Activated CD4-positive, alpha-beta T cell treated with anti-CD3 and anti-CD28 coated beads, Interleukin-2, Interleukin-4, amounts not matched to agents 100 ng/mL and 50 ng/mL, durations not matched to agents 16 hours and 8 hours (primary cell): ENCODE measurements around the gene SPPL3.
A peak's percentile ranks its signal among the peaks of the same experiment; 100 is the strongest.

Experiments used
- DNase-seq: peaks from one replicate; pipeline ENCODE4 v3.0.0-alpha.2; 2020; ENCODE audit warnings: low spot score

The SPPL3 gene

DNA sequence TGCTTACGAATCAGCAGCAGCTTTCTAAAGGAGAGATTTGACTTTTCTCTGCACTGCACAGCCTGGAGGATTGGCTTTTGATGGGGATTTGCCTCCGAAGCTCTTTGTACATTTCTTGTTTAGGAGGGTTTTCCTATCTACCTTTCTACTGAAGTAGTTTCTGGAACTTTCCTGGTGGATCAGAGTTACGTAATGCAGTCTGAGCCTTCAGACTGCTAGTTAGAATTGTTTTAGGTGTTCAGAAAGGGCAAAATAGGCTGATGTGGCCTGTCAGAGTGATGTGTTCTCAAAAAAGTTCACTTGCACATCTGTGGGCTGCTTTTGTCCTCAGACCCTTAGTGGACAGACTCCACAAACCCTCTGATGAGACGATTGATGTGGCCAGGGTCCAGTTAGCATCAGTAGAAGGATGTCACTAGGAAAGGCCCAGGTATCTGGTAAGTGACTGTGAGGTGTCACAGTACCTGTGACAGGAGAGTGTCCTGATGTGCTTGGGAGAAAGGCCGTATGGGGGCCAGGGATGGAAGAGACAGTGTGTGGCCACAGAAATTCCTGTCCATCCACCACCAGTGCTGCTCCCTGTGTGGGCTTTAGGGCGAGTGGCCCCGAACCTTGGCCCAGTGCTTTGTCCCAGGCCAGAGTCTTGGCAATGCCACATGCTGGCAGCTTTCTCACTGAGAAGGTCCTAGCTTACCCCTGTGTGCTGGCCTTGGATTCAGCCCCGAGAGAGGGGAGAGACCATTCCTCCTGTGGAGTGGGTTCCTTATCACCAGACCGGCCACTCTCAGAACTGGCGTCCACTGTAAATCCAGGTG is 183.0 kb downstream of the SPPL3 start:
- no peak for DNase-seq

DNA sequence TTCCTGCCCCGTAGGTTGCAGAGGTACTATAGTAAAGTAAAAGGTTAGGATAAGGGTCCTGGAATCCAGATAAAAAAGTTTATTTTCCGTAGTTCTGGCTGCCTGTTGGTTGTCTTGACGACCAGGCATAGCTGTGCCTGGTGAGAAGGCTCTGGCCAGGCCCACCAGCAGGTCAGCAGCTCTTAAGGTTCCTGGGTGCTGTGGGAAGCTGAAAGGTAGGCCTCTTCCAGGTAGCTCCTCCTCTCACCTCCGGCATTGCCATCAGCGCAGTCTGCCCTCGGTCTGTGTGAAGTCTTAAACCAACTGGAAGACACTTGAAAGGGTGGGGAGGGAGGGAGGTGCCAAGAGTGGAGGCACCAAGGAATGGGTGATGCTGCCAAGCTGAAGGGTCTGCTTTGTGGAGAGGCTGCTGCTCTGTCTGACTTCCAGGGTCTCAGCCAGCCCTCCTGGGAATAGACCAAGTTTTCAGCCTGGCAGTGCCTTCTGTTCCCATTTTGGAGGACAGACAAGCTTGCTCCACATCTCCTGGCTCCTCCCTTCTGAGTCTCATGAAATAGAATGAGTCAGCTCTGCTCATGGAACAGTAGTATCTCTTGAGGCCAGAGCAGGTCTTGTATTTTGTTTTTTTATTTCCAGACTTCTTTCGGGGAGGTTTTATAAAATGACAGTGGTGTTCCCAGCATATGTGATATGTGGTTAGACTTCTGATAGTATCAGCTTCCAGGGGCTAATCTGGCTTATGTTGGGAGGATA is 183.7 kb downstream of the SPPL3 start:
- DNase-seq: no peak

DNA sequence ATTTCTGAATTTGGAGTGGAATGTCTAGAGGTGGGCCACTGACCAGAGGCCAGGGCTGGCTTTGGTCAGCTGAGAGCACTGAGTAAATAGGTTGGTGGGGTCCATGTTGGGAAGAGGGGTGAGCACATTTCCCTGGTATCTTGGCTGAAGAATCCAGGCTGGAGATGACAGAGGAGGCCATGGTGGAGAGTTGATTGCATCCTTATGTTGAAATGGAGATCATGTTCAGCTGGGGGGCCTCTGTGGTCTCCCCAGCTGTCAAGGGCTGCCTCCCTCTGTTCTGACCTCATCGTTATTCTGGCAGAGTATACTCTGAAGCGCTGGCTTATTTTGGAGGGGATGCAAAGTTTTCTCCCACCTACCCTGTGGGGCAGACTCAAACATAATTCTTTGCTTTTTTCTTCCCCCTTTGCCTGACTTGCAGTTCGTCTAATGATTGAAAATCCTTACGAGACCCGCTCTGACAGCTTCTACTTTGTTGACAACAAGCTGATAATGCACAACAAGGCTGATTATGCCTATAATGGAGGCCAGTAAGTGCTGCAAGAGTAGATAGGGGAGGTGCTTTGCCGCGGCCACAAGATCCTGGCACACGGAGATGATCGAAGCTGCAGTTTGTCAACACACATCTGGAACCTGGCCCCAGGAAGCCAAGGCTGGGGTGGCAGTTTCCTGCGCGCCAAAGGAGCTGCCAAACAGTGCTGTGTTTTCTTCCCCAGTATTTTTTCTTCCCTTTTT is 184.5 kb downstream of the SPPL3 start:
- DNase-seq: no peak

DNA sequence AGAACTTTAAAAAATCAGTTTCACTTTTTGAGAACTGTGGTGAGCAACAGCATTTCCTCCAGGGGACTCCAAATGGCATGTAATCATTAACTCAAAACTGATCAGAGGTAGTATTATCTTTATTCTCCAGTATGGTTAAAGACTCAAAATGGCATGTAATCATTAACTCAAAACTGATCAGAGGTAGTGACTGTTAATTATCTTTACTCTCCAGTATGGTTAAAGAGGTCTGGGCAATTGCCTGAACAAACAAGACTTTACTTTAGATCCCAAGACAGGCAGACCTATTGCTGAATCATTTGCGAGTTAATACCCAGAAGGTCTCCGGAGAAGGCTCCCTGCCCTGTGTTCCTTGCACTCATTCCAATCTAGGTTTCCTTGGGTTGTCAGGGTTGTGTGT is 185.1 kb downstream of the SPPL3 start:
- no peak for DNase-seq

DNA sequence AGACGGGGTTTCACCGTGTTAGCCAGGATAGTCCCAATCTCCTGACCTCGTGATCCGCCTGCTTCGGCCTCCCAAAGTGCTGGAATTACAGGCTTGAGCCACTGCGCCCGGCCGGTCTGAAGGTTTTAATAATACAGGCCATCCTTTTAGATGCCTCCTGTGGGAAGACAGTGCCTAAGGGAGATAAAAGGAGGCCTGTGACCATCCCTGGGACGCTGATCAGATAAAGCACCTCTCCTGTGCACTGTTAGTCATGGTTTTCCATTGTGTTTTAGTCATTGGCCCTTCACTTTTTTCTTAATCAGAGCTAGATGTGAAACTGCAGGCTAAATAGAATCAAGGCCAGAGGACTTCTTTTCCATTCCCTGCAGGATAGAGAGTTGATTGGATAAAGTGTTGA is 186.1 kb downstream of the SPPL3 start:
- DNase-seq: no peak

DNA sequence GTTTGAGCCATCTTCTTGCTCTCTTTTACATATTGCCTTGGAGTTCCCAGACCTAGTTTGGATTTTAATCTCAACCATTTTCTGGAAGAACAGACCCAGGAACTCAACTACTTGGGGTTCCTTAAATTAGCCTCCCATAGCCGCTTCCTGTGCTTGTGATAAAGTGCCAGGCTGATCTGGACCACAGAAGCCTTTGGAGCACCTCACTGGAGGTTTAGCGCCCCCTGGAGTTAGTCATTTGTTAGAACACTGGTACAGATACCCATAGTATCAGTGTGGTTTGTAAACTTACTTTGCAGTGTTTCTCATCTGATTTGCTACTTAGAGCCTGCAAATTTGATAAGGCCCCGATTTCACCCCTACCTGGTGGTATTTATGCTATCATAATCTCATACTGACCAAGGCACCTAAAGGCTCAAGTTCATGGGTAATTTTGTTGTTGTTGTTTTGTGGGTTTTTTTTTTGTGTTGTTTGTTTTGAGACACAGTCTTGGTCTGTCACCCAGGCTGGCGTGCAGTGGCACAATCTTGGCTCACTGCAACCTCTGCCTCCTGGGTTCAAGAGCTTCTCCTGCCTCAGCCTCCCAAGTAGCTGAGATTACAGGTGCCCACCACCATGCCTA is 190.2 kb downstream of the SPPL3 start:
- peak; percentile 89 for DNase-seq

DNA sequence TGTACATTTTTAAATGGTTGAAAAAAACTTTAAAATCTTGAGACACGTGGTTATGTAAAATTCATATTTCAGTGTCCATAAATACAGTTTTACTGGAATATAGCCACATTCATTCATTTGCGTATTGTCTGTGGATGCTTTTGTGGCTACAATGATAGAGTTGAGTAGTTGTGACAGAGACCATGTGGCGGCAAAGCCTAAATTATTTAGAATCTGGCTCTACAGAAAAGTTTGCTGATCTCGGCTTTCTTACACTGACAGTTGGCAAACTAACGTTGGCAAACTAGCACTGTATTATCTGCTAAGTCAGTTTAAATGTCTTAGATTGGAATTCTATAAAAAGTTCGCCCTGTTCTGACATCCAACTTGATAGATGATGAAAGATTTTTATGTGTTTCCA is 191.5 kb downstream of the SPPL3 start:
- no peak for DNase-seq
